ENCODE results near the gene ANKRD1.

Gene ANKRD1

GRCh38 chr10:90920986-90921666, at the start of gene ANKRD1:
ANKRD1 (minus strand) TSS chr10:90921087; CDS start chr10:90921027, 60 bp downstream.
- H3K4me3 ChIP-seq (ENCODE audit: low read depth, low read length), result no peak within 1 kb of the TSS
- no peak for TF ChIP-seq CTCF (IDR thresholded peaks at IDR 0.05; ENCODE audit: low read depth, low read length, missing control alignments)
- in situ Hi-C loops (cut with HindIII; ENCODE audit: low sequenced_read_pairs), result loop anchor here (25.0 kb wide), 1 partner anchor 341 kb away; no protein-coding TSS in a partner anchor
- peak; percentile 49 for DNase-seq (ENCODE audit: low read depth)

GRCh38 chr10:90969947-90970673, 49.2 kb upstream of the ANKRD1 start:
- in situ Hi-C loops (cut with HindIII; ENCODE audit: low sequenced_read_pairs), result no loop called here
- no peak for TF ChIP-seq CTCF (IDR thresholded peaks at IDR 0.05; ENCODE audit: low read depth, low read length, missing control alignments)
- DNase-seq (ENCODE audit: low read depth), result no peak
- H3K4me3 ChIP-seq (ENCODE audit: low read depth, low read length), result no peak overlapping the region

- TF ChIP-seq CTCF (IDR thresholded peaks at IDR 0.05; ENCODE audit: low read depth, low read length, missing control alignments), result no peak
- no peak overlapping the region for H3K4me3 ChIP-seq (ENCODE audit: low read depth, low read length)
- in situ Hi-C loops (cut with HindIII; ENCODE audit: low sequenced_read_pairs), result no loop called here
- DNase-seq (ENCODE audit: low read depth), result no peak
Observed at GRCh38 chr10:90969121-90969534, 48.2 kb upstream of the ANKRD1 start.

GRCh38 chr10:90968328-90969081, 47.6 kb upstream of the ANKRD1 start:
- no peak overlapping the region for H3K4me3 ChIP-seq (ENCODE audit: low read depth, low read length)
- DNase-seq (ENCODE audit: low read depth), result peak; percentile 63
- in situ Hi-C loops (cut with HindIII; ENCODE audit: low sequenced_read_pairs), result no loop called here
- TF ChIP-seq CTCF (IDR thresholded peaks at IDR 0.05; ENCODE audit: low read depth, low read length, missing control alignments), result peak; percentile 19

- no peak for TF ChIP-seq CTCF (IDR thresholded peaks at IDR 0.05; ENCODE audit: low read depth, low read length, missing control alignments)
- no peak overlapping the region for H3K4me3 ChIP-seq (ENCODE audit: low read depth, low read length)
- no peak for DNase-seq (ENCODE audit: low read depth)
- in situ Hi-C loops (cut with HindIII; ENCODE audit: low sequenced_read_pairs), result no loop called here
Observed at GRCh38 chr10:90967865-90968264, 47.0 kb upstream of the ANKRD1 start.

- no peak for DNase-seq (ENCODE audit: low read depth)
- H3K4me3 ChIP-seq (ENCODE audit: low read depth, low read length), result no peak overlapping the region
- in situ Hi-C loops (cut with HindIII; ENCODE audit: low sequenced_read_pairs), result no loop called here
- no peak for TF ChIP-seq CTCF (IDR thresholded peaks at IDR 0.05; ENCODE audit: low read depth, low read length, missing control alignments)
Observed at GRCh38 chr10:90966146-90966545, 45.3 kb upstream of the ANKRD1 start.
